GM19023 (cell line): ENCODE data around the gene WDR64.

Experiments
- ATAC-seq: cut with Tn5 transposase; IDR thresholded peaks from one replicate; pipeline ENCODE4 v1.9.1; 2021; ENCODE audit warnings: mild to moderate bottlenecking, moderate library complexity; ENCODE audit not compliant: unreplicated experiment

The WDR64 gene

GRCh38 chr1:241652012-241652411 lies at the start of gene WDR64:
Gene WDR64 (plus strand): TSS chr1:241652281. CDS start chr1:241652485, 204 bp downstream.
- no peak for ATAC-seq

- no peak for ATAC-seq
Observed at GRCh38 chr1:241603731-241604245, 48.3 kb upstream of the WDR64 start.

GRCh38 chr1:241605146-241605805 lies 46.8 kb upstream of the WDR64 start:
- no peak for ATAC-seq

- no peak for ATAC-seq
Observed at GRCh38 chr1:241606544-241606943, 45.5 kb upstream of the WDR64 start.

- no peak for ATAC-seq
Observed at GRCh38 chr1:241607497-241607896, 44.6 kb upstream of the WDR64 start.

- ATAC-seq = no peak
Observed at GRCh38 chr1:241608379-241609033, 43.6 kb upstream of the WDR64 start.

- no peak for ATAC-seq
Observed at GRCh38 chr1:241610056-241610815, 41.8 kb upstream of the WDR64 start.

GRCh38 chr1:241611063-241611462 lies 41.0 kb upstream of the WDR64 start:
- peak; percentile 87 for ATAC-seq

- ATAC-seq = no peak
Observed at GRCh38 chr1:241611736-241612135, 40.3 kb upstream of the WDR64 start.

GRCh38 chr1:241612533-241613477 lies 39.3 kb upstream of the WDR64 start:
- ATAC-seq = no peak

- no peak for ATAC-seq
Observed at GRCh38 chr1:241614144-241614543, 37.9 kb upstream of the WDR64 start.

GRCh38 chr1:241614572-241614971 lies 37.5 kb upstream of the WDR64 start:
- no peak for ATAC-seq

GRCh38 chr1:241615043-241615974 lies 36.8 kb upstream of the WDR64 start:
- no peak for ATAC-seq

- ATAC-seq = no peak
Observed at GRCh38 chr1:241617426-241617825, 34.7 kb upstream of the WDR64 start.

GRCh38 chr1:241622669-241623068 lies 29.4 kb upstream of the WDR64 start:
- ATAC-seq = no peak

GRCh38 chr1:241624935-241625334 lies 27.1 kb upstream of the WDR64 start:
- ATAC-seq = no peak

GRCh38 chr1:241627453-241628259 lies 24.4 kb upstream of the WDR64 start:
- ATAC-seq = peak; percentile 76

GRCh38 chr1:241630005-241630404 lies 22.1 kb upstream of the WDR64 start:
- ATAC-seq = no peak

GRCh38 chr1:241630476-241630875 lies 21.6 kb upstream of the WDR64 start:
- no peak for ATAC-seq
